DMS53 treated with DMSO at 0.1 percent for 48 hours (cell line): ENCODE data around the gene SLC25A52.
"Not testable (repeated sequence)": the region's sequence is repeated elsewhere in the genome, so short reads cannot be mapped to it uniquely, and the experiment has no call there.

Experiments used
- DNase-seq: peaks from one replicate; lab custom pipeline; 2025; ENCODE audit not compliant: unreplicated experiment; lab: John Stamatoyannopoulos, UW

SLC25A52 gene, protein sequence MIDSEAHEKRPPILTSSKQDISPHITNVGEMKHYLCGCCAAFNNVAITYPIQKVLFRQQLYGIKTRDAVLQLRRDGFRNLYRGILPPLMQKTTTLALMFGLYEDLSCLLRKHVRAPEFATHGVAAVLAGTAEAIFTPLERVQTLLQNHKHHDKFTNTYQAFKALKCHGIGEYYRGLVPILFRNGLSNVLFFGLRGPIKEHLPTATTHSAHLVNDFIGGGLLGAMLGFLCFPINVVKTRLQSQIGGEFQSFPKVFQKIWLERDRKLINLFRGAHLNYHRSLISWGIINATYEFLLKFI

DNA sequence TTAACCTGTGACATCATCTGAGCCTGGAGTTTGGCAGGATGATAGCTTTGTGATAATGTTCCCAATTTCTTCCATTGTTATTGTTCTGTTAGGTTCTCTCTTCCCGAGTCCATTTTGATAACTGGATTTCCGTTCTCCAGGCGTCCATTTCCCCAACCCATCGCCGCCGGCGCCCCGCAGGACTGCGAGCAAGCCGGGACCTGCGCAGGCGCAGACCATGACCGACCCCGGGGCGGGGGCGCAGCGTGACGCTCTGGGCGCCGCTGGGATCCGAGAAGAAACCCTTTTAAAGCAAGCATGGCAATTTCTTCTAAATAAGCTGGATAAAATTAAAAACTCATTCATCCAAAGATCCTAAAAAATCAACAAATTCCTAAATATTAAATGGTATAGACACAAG, at the start of gene SLC25A52:
TSS of gene SLC25A52 (minus strand) at position 186 of the 400 bp plus-strand sequence. CDS start 219 bp downstream, outside the sequence.
- DNase-seq, result no peak

DNA sequence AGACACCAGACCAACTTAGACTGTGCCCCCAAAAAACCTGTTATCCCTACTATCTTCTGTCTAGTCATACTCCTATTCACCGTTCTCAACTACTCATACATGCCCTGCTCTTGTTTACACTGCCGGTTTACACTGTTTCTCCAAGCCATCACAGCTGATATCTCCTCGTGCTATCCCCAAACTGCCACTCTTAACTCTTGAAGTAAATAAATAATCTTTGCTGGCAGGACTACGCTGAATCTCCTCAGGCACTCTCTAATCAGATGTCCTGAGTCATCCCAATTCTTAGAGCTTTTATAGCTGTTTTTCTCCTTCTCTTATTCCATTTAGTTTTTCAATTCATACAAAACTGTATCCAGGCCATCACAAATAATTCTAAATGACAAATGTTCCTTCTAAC, 48.4 kb upstream of the SLC25A52 start:
- DNase-seq, result not testable (repeated sequence)

DNA sequence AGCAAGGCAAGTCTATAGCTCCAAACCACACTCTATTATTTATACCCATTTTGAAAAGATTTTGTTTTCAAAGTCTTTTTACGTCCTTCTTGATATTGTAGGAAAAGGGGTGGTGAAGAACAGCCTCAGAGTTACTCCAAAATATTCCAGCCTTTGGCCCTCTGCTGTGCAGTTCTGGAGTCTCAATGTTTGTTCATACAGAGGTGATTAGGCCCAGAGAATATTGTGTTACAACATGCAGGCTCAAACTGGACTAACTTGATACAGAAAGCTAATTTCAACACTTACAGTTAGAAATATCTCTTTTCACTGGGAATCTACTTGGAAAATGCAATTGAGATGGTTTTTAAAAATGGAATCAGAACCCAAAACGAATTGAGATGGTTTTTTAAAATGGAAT, 40.4 kb upstream of the SLC25A52 start:
- no peak for DNase-seq

DNA sequence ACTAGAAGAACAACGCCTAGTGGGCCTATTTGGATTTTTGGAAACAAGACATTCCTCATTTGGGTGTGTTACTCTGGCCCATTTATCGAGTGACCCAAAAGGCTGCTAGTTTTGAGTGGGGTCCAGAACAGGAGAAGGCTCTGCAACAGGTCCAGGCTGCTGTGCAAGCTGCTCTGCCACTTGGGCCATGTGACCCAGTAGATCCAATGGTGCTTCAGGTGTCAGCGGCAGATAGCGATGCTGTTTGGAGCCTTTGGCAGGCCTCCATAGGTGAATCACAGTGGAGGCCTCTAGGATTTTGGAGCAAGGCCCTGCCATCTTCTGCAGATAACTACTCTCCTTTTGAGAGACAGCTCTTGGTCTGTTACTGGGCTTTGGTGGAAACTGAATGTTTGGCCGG, 38.6 kb upstream of the SLC25A52 start:
- DNase-seq, result not testable (repeated sequence)

DNA sequence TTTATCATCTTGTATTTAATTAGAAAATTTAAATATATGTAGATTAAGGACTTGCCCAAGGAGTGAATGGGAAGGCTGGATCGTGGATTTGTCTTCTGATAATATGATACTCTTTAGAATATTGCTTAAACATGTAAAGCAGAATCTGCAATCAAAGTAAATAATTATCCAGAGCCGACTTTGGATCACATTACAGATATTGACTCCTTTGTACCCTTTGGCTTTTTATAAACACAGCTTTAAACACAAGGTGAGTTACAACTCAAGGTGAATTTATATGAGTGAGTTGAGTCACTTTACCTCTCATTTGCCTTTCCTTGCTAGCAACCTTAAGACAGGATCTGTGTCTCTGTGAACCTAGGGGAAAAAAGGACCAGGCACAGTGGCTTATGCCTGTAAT, 37.7 kb upstream of the SLC25A52 start:
- no peak for DNase-seq

DNA sequence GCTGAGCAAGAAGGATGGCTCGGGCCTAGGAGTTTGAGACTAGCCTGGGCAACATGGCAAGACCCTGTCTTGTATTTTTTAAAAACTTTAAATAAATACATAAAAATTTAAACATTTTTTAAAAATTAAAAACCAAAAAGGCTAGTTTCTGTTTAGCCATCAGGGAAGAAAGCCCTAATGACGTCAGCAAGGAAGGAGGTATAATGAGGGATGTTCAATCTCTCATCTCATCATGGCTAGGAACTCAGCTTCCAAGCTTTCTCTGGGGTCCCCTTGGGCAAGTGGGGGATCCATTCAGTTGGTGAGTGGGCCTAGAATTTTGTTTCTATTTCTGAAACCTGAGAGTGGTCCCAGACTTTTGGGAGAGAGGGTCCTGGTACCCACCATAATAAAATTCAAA, 35.1 kb upstream of the SLC25A52 start:
- DNase-seq, result no peak

DNA sequence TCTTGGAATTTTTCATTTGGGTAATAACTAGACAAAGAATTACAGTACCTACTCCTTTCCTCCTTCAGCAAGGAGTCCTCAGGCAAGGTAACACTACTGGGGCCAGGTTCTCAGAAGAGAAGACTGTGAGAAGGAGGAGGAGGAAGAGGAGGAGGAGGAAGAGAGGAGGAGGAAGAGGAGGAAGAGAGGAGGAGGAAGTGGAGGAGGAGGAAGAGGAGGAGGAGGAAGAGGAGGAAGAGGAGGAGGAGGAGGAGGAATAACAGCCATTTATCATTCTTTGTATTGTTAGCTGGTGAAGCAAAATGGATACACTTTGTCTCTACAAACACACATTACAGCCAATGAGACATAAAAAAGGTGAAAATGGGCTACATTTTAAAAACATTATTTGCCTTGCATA, 32.9 kb upstream of the SLC25A52 start:
- DNase-seq, result no peak

DNA sequence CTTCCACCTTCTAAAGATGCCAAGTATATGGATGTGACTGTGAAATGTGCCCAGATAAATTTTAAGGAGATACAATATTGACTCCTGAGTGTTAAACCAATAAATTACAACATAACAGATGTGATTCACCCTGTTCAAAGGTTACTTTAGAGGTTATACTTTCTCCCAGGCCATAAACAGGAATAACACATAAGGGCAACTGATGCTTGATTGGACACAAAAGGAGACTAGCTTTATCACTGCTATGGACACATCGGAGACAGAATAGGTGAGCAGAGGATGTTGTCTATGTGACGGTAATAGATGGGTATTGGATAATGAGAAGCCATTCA, 31.9 kb upstream of the SLC25A52 start:
- no peak for DNase-seq

DNA sequence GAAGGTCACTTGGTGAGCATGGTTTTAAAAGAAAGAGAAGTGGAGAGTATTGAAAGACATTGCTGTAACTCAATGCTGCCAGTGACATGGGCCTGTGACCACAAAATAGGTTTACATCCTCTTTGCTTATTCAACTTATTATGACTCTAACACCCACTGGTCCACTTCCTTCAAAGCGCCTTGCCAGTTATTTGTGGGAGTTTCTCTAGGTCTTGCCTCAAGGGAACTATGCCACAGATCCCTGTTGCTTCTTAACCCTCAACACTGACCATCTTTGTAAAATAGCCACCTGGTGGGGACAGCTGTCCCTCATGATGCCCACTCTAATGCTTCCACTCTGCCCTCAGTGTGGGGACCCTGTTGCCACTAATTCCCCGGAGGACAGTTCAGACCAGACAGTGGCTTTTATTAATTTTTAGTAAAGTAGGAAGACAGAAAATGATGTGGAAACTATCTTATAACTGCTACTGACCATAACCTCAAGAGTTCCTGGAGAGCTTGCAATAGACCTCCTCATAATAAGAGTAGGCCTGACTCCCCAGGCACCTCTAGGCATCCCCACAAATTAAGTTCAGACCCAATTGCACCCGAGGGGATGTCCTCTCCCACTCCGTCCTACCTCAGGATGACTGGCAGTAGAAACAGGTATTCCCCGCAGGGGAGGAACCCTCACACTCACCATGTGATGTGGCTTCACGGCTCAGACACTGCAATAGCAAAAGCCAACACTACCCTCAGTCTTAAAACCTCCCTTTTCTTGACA, 31.3 kb upstream of the SLC25A52 start:
- no peak for DNase-seq

DNA sequence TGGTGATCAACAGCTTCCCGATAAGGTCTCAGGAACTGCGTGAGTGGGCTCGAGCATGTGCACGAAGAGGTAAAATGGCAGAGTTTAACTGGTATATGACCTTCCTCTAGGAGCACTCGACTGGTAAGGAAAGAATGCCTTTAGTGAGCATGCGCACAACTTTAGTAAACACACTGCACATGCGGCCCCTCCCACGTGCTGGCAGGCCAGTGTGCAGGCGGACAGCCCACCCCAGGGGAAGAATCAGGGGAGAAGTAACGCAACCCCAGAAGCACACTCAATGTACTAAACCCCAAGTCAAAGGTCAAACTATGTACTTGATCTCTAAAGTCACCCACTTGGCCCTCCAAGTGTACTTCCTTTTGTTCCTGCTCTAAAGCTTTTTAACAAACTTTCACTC, 28.7 kb upstream of the SLC25A52 start:
- DNase-seq, result no peak

DNA sequence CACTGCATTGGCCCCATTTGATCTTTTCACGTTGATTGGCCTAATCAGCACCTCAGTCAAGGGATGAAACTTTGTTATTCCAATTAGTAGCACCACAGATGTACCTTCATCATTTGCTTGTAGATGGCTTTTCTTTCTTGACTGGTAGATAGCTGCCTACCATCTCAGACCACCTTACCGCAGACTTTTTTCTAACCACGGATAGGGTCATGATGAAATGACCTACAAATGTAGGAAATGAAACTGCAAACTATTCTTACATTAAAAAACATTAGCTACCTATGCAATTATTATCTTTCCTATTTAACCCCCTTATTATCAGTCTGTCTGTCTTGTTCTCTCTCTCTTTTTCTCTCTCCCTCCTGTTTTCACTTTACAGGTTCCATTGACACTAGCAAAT, 22.4 kb upstream of the SLC25A52 start:
- no peak for DNase-seq

DNA sequence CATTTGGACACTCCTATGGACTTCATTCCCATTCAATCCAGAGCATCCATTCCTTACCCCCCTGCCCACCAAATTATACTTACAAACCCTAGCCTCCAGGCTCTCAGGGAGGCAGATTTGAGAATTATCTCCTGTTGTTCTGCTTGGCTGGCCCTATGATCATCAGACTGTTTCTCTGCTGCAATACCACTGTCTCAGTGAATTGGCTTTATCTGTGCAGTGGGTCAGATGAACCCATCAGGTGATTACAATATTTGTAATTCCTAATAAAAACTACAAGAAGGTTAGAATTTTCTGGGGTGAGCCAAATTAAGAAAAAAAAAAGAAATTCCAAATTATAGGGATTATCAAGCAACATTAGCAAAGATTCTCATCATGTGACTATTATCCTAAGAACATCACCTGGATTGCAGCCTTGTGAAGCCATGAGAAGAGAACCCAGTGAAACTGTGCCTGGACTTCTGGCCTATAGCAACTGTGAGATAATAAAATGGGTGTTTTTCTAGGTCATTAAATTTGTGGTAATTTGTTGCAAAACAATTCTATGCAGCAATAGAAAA, 17.8 kb upstream of the SLC25A52 start:
- no peak for DNase-seq

DNA sequence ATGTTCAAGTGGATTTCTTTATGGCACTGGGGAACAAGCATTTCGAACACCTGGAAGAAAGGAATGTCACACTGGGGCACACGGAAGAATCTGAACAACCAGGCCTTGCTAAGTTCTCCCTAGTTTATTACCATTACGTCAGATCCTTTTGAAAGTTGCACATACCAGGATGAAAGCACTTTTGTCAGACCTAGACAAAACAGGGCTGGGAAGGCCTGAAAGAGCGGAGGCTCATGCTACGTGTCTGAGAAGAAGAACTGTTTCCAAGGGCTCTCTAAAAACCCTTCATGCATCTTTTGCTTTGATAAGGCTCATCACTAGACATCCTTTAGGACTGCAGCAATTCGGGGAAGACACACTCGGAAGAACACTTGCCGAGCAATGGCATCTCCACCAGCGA, 15.4 kb upstream of the SLC25A52 start:
- no peak for DNase-seq

DNA sequence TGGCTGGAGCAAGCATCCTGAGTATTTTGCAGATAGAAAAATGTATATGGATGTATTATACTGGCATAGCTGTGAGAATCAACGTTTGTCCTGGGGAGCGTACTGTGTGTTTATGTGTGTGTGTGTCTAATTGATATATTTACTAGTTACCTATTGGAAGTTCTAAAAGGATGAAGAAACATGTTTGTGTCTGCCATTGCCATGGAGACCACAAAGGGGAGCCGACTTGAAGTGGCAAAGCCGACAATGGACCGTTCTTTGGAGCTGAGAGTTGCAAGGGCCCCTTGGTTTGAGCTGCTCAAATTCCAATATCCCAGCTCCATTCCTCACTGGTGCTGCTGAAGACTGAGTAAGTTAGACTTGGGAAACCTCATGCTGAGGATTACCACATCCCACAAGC, 14.3 kb upstream of the SLC25A52 start:
- no peak for DNase-seq

DNA sequence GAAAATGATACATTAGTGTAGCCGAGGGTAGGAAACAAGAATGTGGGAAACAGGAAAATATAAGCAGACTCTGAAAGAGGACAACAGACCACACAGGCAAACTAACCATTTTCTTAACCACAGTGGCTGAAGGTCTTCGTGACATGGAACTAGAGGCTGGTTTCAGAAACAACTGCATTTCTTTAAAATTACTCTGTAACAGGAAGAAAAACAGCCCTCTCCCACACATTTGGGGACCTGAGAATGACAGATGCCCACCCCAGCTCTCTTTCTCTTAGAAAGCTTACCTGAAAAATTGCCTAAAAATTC, 13.8 kb upstream of the SLC25A52 start:
- DNase-seq, result no peak

DNA sequence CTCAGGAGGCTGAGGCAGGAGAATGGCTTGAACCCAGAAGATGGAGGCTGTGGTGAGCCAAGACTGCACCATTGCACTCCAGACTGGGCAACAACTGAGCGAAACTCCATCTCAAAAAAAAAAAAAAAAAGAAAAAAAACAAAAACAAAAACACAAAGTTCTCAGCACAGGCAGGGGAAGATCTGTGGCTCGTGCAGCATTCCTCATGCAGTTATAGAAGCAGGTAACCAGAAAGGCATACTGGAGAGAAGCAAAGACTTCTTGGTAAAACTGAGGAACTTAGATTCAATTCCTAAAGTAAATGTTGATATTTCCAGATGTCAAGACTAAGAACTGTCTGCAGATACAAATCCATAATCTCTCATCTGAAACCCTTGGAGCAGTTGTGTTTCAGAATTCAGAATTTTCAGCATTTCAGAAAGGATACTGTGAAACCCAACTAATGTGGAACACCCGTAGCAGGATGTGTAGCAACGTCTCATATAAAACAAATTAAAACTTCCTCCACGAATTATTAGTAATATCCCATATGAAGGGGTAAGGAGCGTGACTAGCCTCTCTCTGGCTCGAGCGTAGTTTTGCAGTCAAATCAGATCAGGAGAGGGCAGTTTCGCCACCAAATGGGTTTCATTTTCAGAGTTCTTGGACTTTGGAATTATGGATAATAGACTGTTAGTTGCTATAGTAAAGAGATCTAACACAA, 13.2 kb upstream of the SLC25A52 start:
- DNase-seq, result no peak

DNA sequence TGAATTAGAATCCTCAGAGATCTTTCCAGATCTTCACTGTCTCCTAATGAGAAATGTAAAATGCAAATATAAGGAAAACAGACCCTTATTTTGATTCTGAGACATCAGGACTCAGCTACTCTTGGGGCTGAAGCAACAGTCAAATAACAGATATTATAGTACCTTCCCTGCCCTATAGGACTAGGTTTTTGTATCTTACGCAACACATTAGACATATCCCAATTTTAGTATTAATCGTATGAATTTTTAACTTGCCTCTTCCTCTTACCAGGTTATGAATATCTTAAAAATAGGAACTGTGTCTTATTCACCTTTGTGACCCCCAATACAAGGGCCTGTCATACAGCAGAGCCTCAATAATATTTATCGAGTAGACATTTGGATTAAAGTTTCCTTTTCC, 12.0 kb upstream of the SLC25A52 start:
- no peak for DNase-seq

DNA sequence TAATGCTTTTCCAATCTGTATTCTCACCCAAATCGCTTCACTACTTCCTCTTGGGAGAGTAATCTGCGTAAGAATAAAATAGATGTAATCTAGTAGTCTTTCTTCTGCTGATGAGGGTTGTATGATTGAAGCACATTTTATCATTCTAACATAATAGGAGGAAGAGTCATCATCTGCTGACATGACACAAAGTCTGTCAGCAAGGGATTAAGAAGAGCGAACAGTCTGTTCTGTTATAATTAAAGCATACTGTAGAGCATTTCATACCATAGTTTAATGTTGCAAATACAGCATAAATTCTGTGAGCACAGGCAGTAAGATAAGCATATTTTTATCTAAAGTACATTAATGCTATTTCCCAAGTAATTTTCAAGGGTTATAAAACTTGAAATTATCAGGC, 10.4 kb downstream of the SLC25A52 start:
- DNase-seq, result no peak

DNA sequence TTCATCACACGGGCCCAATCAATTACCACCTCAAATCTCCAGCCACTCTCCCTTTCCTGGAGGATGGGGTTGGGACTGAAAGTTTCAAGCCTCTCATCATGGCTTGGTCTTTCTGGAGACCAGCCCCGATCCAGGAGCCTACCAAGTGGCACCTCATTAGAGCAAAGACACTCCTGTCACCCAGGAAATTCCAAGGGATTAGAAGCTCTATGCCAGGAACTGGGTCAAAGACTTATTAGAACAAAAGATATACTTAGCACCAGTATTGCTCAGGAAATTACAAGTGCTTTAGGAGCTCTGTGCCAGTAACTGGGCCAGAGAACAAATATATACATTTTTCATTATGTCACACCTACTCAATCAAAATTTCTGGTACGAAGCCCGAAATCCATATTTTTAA, 14.3 kb downstream of the SLC25A52 start:
- no peak for DNase-seq

DNA sequence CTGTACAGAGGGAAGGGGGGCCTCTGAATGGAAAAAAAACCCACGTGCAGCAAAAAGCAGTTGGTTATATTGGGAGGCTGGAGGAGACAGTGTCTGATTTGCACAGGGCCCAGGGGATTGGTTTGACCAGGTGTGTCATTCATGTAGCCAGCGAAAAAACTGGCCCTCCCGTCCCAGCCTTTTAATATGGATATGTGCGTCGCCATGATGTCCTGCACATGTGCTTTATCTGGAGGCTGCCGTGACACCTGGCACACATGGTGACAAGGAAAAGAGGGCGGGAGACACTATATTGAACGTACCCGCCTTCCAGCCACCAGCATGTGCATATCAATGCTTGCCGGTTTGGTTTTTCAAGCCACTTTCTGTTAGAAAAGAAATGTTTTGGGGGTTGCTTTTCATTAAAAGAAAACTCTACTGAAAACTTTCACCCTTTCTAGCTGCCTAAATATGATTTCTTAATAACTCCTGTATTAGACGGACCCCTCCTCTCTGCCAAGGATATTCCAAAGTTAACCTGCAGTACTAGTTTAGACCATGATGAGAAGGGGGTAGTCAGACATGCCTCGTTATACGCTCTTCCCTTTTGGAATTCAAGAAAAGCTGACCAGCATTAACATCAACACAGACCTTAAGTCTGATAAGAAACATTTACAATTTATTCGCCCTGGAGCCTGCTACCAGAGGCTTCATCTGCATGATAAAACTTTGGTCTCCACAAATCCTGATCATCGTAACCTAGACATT, 16.2 kb downstream of the SLC25A52 start:
- DNase-seq, result no peak

DNA sequence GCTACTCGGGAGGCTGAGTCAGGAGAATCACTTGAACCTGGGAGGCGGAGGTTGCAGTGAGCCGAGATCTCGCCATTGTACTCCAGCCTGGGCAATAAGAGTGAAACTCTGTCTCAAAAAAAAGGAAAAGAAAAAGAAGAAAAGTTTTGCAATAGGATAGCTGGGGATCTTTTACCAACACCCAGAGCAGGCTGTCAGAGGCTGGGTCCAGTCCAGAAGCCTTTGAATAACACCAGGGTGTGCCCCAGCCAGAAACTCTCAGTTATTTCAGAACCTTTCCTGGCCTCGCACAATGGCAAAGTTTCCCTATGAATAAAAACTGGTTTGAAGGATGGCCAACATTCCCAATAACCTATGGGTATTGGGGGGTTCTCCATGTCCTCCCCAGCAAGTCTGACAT, 17.1 kb downstream of the SLC25A52 start:
- DNase-seq, result not testable (repeated sequence)
